ENCODE measurements around the gene SP100.
"Not testable (repeated sequence)": the region's sequence is repeated elsewhere in the genome, so short reads cannot be mapped to it uniquely, and the experiment has no call there.

The SP100 gene

GRCh38 chr2:230472621-230473018 is 56.6 kb downstream of the SP100 start:
- DNase-seq: no peak

GRCh38 chr2:230473378-230473777 is 57.4 kb downstream of the SP100 start:
- DNase-seq: no peak

GRCh38 chr2:230475143-230475542 is 59.1 kb downstream of the SP100 start:
- no peak for DNase-seq

- DNase-seq: no peak
Observed at GRCh38 chr2:230485801-230486341, 69.9 kb downstream of the SP100 start.

GRCh38 chr2:230491219-230491618 is 75.2 kb downstream of the SP100 start:
- not testable (repeated sequence) for DNase-seq

GRCh38 chr2:230492107-230492506 is 76.1 kb downstream of the SP100 start:
- no peak for DNase-seq

- no peak for DNase-seq
Observed at GRCh38 chr2:230494980-230495379, 79.0 kb downstream of the SP100 start.

GRCh38 chr2:230496891-230497290 is 80.9 kb downstream of the SP100 start:
- DNase-seq: no peak

- no peak for DNase-seq
Observed at GRCh38 chr2:230498506-230499107, 82.6 kb downstream of the SP100 start.

- DNase-seq: no peak
Observed at GRCh38 chr2:230502593-230502992, 86.6 kb downstream of the SP100 start.

GRCh38 chr2:230503798-230504197 is 87.8 kb downstream of the SP100 start:
- DNase-seq: no peak

GRCh38 chr2:230505162-230505561 is 89.2 kb downstream of the SP100 start:
- no peak for DNase-seq

GRCh38 chr2:230512955-230513748 is 97.2 kb downstream of the SP100 start:
- DNase-seq: no peak

- no peak for DNase-seq
Observed at GRCh38 chr2:230520061-230520874, 104.3 kb downstream of the SP100 start.

- DNase-seq: no peak
Observed at GRCh38 chr2:230520875-230521155, 104.8 kb downstream of the SP100 start.

- DNase-seq: no peak
Observed at GRCh38 chr2:230521386-230521785, 105.4 kb downstream of the SP100 start.

GRCh38 chr2:230525682-230526081 is 109.7 kb downstream of the SP100 start:
- no peak for DNase-seq

GRCh38 chr2:230537531-230537976 is 121.6 kb downstream of the SP100 start:
- DNase-seq: no peak

- DNase-seq: no peak
Observed at GRCh38 chr2:230540332-230540731, 124.3 kb downstream of the SP100 start.

- DNase-seq: no peak
Observed at GRCh38 chr2:230541934-230542380, 126.0 kb downstream of the SP100 start.

- no peak for DNase-seq
Observed at GRCh38 chr2:230542751-230543150, 126.8 kb downstream of the SP100 start.

- DNase-seq: no peak
Observed at GRCh38 chr2:230552181-230552580, 136.2 kb downstream of the SP100 start.

- DNase-seq: no peak
Observed at GRCh38 chr2:230557065-230557464, 141.1 kb downstream of the SP100 start.
